Stimulated activated CD8-positive, alpha-beta memory T cell treated with anti-CD3 and anti-CD28 coated beads, Interleukin-12 subunit alpha, Interleukin-12 subunit beta, amount 100 ng/mL, for 24 hours (primary cell): Measurements from ENCODE around the gene CEP72.
"Not testable (repeated sequence)": the region's sequence is repeated elsewhere in the genome, so short reads cannot be mapped to it uniquely, and the experiment has no call there.

ENCODE experiments used
- DNase-seq: peaks from one replicate; pipeline ENCODE4 v3.0.0-alpha.2; 2020; ENCODE audit errors: extremely low read depth

Gene CEP72

GRCh38 chr5:611731-612486, at the start of gene CEP72:
CEP72 (plus strand) TSS chr5:612340; CDS start chr5:612362, 22 bp downstream.
- peak; percentile 80 for DNase-seq

- no peak for DNase-seq
These were observed 46.2 kb upstream of the CEP72 start for GRCh38 chr5:565782-566440.

GRCh38 chr5:566636-567309, 45.4 kb upstream of the CEP72 start:
- DNase-seq: no peak

GRCh38 chr5:567664-568060, 44.5 kb upstream of the CEP72 start:
- no peak for DNase-seq

GRCh38 chr5:568061-568781, 43.9 kb upstream of the CEP72 start:
- no peak for DNase-seq

- DNase-seq: no peak
These were observed 43.3 kb upstream of the CEP72 start for GRCh38 chr5:568809-569208.

GRCh38 chr5:569358-569867, 42.7 kb upstream of the CEP72 start:
- DNase-seq: no peak

GRCh38 chr5:569868-570361, 42.2 kb upstream of the CEP72 start:
- no peak for DNase-seq

- DNase-seq: no peak
These were observed 41.7 kb upstream of the CEP72 start for GRCh38 chr5:570446-570845.

- DNase-seq: no peak
These were observed 41.3 kb upstream of the CEP72 start for GRCh38 chr5:570886-571285.

GRCh38 chr5:571791-572190, 40.3 kb upstream of the CEP72 start:
- no peak for DNase-seq

- no peak for DNase-seq
These were observed 39.6 kb upstream of the CEP72 start for GRCh38 chr5:572398-573019.

GRCh38 chr5:573206-573605, 38.9 kb upstream of the CEP72 start:
- no peak for DNase-seq

GRCh38 chr5:573976-574375, 38.2 kb upstream of the CEP72 start:
- DNase-seq: no peak

- no peak for DNase-seq
These were observed 37.2 kb upstream of the CEP72 start for GRCh38 chr5:574906-575305.

GRCh38 chr5:575636-576035, 36.5 kb upstream of the CEP72 start:
- DNase-seq: no peak

GRCh38 chr5:577214-577613, 34.9 kb upstream of the CEP72 start:
- not testable (repeated sequence) for DNase-seq

- no peak for DNase-seq
These were observed 34.3 kb upstream of the CEP72 start for GRCh38 chr5:577800-578199.

- no peak for DNase-seq
These were observed 32.9 kb upstream of the CEP72 start for GRCh38 chr5:579211-579610.

- DNase-seq: no peak
These were observed 32.3 kb upstream of the CEP72 start for GRCh38 chr5:579746-580366.

GRCh38 chr5:580436-580835, 31.7 kb upstream of the CEP72 start:
- no peak for DNase-seq
